Measurements from ENCODE around the gene TEX22.

DNA sequence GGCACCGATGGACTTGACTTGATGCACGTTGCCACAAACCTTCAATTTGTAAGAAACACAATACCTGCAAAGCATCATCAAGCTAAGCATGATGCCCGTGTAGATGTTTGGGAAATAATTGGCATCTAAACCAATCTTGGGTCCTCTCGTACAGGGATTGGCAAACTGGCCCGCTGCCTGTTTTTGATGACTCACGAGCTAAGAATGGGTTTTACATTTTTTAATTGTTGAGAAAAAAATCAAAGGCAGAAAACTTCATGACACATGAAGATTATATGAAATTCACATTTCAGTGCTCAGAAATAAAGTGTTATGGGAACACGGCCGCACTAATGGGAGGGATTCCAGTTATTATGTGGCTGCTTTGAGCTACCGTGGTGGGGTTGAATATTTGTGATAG is 32.2 kb downstream of the TEX22 start:
- TF ChIP-seq ZNF311 (tag by site-specific recombination; IDR thresholded peaks at IDR 0.05; ENCODE audit: borderline replicate concordance): no peak
- TF ChIP-seq TCF7L2 (IDR thresholded peaks at IDR 0.05; ENCODE audit: borderline replicate concordance, low read depth, low read length): no peak
- no peak for TF ChIP-seq ZNF626 (tag by site-specific recombination; IDR thresholded peaks at IDR 0.05)
- TF ChIP-seq ZNF561 (tag by site-specific recombination; IDR thresholded peaks at IDR 0.05; ENCODE audit: borderline replicate concordance): no peak
- TF ChIP-seq, protein P1, sequence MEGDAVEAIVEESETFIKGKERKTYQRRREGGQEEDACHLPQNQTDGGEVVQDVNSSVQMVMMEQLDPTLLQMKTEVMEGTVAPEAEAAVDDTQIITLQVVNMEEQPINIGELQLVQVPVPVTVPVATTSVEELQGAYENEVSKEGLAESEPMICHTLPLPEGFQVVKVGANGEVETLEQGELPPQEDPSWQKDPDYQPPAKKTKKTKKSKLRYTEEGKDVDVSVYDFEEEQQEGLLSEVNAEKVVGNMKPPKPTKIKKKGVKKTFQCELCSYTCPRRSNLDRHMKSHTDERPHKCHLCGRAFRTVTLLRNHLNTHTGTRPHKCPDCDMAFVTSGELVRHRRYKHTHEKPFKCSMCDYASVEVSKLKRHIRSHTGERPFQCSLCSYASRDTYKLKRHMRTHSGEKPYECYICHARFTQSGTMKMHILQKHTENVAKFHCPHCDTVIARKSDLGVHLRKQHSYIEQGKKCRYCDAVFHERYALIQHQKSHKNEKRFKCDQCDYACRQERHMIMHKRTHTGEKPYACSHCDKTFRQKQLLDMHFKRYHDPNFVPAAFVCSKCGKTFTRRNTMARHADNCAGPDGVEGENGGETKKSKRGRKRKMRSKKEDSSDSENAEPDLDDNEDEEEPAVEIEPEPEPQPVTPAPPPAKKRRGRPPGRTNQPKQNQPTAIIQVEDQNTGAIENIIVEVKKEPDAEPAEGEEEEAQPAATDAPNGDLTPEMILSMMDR (tag by site-specific recombination; IDR thresholded peaks at IDR 0.05): no peak
- no peak for TF ChIP-seq ATF2 (tag by site-specific recombination; IDR thresholded peaks at IDR 0.05; ENCODE audit: low read depth)
